Measurements from ENCODE around the gene SLC19A1.
A peak's percentile ranks its signal among the peaks of the same experiment; 100 is the strongest.

SLC19A1 gene

DNA sequence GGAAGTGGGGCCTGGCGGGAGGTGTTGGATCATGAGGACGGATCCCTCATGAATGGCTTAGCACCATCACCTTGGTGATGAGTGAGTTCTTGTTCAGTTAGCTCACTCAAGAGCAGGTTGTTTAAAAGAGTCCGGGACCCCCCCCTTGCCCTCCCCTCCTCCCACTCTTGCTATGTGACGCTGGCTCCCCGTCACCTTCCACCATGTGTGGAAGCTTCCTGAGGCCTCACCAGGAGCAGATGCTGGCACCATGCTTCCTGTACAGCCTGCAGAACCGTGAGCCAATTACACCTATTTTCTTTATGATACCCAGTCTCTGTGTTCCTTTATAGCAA is 3.0 kb upstream of the SLC19A1 start:
- peaks cover 14% of the 10 kb centered on the region for H3K36me3 Mint-ChIP-seq
- no peak overlapping the region for H3K27ac Mint-ChIP-seq
- no peak for ATAC-seq
- no peak overlapping the region for H3K4me3 Mint-ChIP-seq
- H3K4me1 Mint-ChIP-seq: peaks cover 31% of the 10 kb centered on the region
- no peaks in the 10 kb centered on the region for H3K9me3 Mint-ChIP-seq
- DNase-seq (ENCODE audit: low spot score in 2 of 2): no peak

DNA sequence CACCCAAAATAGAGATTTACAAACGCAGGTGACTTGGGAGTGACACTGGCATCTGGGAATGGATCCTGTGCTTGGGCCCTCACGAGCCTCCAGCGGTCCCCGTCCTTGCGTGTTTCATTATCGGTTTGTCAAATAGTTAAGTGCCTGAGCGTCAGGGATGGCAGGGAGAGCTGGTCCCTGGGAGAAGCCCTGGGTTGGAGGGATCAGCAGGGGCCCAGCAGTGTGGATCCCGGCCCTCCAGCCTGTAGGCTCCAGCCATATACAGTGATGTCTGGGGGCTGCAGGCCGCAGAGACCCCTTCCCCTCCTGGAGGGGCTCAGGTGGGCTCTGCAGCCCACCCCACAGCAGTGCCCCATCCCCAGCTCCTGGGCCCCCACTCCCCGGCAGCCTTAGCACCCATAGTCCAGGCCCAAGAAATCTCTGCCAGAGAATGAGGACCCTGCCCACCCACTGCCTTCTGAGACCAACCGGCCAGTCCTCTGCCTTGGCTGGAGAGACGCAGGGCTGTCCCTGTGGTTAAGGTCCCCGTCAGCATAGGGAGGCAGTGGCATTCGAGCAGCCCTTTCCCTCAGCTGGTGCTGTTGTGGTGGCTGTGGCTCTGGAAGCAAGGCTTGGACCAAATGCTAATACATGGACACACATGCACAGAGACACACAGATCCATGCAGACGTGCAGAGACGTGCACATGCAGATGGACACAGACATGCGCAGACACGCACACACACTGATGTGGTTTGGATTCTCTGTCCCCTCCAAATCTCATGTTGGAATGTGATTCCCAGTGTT is 2.4 kb upstream of the SLC19A1 start:
- H3K9me3 Mint-ChIP-seq: no peaks in the 10 kb centered on the region
- H3K36me3 Mint-ChIP-seq: peaks cover 13% of the 10 kb centered on the region
- H3K4me1 Mint-ChIP-seq: peaks cover 32% of the 10 kb centered on the region
- ATAC-seq (no peak), DNase-seq (ENCODE audit: low spot score in 2 of 2) (peak in 1 of 2 donors; percentile 1)
- no peak overlapping the region for H3K27ac Mint-ChIP-seq
- no peak overlapping the region for H3K4me3 Mint-ChIP-seq

DNA sequence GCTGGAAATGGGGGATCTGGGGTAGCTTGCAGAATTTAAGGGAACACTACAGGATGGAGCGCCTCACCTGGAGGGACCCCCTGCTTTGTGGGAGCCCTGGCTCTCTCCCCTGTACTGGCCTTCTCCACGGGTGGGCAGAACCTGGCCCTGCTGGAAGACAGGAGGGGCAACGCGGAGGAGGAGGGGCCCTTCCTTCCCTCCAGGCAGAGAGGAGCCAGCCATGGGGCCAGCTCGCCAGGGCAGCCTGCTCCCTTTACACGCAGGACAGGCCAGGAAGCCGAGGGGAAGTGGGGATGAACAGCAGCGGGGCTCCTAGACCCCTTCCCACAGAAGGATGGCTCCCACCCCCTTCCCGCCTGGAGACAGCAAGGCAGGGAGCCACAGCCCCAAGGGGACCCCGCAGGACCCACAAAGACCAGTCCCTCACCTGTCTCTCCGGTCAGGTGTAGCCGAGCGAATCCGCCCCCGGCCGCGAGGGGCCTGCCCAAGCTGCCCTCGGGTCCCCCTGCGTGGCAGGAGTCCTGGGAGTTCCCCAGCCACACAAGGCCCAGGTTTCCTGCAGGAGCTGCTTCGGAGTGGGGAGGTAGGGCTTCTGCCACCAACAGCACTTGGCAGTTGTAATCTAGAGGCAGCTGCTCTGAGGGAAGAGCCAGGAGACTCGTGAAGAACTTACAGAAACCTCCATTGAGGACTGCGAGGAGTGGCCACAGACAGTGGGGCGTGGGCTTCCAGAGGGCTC is 1.6 kb upstream of the SLC19A1 start:
- DNase-seq (ENCODE audit: low spot score in 2 of 2) (peak; percentile 2 to 50), ATAC-seq (no peak)
- Mint-ChIP-seq H3K4me1 (peaks cover 27% of the 10 kb centered on the region), H3K36me3 (peaks cover 8% of the 10 kb centered on the region), H3K4me3 (peak overlapping the region; percentile 39), H3K27ac (peak overlapping the region; percentile 76), H3K9me3 (no peaks in the 10 kb centered on the region)

DNA sequence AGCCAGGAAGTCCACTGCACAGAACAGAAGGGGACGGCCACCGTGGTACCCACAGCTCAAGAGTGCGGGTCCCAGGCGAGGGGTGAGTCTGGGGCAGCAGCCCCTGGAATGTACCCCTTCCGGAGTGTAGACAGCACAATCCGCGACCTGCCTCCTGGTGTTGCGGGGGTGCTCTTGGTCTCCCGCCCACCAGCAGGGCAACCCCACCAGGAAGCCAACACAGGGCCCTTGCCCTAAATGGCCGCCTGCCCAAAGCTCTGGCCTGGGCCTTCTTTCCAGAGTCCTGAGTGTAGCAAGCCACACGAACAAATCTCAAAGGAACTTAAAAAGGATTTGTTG is 1.1 kb upstream of the SLC19A1 start:
- H3K36me3 Mint-ChIP-seq: peaks cover 8% of the 10 kb centered on the region
- DNase-seq (ENCODE audit: low spot score in 2 of 2): peak; percentile 0 to 49
- no peak for ATAC-seq
- H3K27ac Mint-ChIP-seq: peak overlapping the region; percentile 76
- peak overlapping the region; percentile 39 for H3K4me3 Mint-ChIP-seq
- H3K4me1 Mint-ChIP-seq: peaks cover 26% of the 10 kb centered on the region
- no peaks in the 10 kb centered on the region for H3K9me3 Mint-ChIP-seq

DNA sequence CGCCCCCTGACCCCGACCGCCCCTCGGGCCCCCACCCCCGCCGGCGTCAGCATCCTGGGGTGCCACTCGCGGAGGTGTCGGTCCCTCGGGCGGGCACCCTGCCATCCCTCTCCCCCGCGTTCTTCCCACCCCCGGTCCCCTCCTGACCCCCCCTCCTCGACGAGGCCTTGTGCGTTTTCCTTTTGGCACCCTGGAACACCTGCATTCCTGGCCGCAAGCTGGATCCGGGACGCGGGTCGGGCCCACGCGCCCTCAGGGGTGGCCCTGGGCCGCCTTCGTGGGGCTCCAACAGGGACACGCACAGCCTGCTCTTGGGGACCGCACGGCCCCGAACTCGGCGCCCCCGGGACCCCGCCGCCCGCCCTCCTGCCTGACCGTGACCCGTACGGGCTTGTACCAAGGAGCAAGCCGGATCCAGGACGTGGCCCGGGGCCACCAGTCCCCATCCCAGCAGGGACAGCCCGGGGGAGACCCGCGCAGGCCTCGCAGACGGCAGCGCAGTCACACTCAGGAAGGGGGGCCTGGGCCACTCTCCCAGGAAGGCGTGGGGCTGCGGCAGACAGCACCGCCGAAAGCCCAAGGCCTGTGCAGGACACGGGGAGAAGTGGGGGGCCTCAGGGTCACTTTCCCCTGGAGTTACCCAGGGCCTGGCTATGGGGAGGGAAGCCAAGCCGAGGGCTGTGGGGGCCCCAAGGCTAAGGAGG is 579 bp upstream of the SLC19A1 start:
- Mint-ChIP-seq H3K27ac (no peak overlapping the region), H3K4me1 (peaks cover 26% of the 10 kb centered on the region), H3K9me3 (no peaks in the 10 kb centered on the region), H3K4me3 (peak overlapping the region; percentile 39), H3K36me3 (peaks cover 12% of the 10 kb centered on the region)
- DNase-seq (ENCODE audit: low spot score in 2 of 2): peak; percentile 6 to 53
- ATAC-seq: no peak

DNA sequence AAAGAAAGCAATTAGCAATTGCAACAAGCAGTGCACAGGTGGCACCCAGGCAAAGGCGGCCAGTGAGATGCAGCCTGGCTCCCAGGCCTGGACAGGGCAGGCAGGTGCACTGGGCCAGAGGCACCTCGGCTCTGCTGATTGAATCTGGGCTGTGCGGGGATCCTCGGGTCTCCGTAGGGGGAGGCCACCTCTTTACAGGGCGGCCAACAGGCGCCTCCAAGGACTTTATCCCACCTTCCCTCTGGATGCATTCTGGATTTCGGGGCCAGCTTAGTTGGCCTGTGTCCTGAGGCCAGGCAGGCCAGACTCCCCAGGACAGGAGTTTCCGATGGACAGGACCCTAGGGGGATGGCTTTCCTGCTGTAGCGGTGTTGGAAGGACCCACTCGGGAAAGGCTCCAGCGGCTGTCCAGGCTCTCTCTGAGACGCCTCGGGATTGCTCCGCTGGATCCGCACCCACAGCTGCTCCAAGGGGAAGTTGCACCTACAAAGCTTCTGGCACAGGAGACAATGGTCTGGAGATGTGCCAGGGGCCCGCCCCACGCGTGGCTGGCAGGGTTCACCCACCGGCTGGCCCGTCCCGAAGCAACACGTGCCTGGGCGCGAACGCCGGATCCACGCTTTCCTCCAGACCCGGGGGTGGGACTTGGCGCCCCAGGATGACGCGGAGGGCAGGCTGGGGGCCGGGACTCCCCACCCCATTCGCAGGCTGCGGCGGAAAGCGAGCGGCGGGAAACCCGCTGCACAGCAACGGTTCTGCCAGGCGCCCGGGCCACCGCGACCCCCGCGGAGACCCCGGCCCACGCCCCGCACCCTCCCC is 810 bp downstream of the SLC19A1 start:
- Mint-ChIP-seq H3K9me3 (no peaks in the 10 kb centered on the region), H3K27ac (peak overlapping the region; percentile 14), H3K4me3 (peak overlapping the region; percentile 69), H3K36me3 (peaks cover 16% of the 10 kb centered on the region), H3K4me1 (peaks cover 26% of the 10 kb centered on the region)
- ATAC-seq: peak; percentile 84
- peak; percentile 50 to 80 for DNase-seq (ENCODE audit: low spot score in 2 of 2)

DNA sequence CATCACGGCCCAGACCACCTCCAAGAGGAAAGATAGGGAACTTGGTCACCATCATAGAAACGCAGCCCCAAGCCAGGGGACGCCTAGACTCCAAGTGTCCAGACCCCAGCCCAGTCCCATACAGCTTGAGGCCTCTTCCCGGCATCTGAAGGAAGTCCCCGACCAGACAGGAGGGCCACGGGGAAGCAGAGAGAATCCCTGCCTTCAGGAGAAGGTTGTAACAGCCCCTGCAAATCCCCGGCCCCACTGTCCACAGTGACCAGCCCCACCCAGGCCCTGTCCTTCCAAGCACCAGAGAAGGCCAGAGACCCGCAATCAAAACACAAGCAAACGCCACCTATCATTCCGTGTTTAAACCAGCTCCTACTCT is 1.7 kb downstream of the SLC19A1 start:
- no peak for DNase-seq (ENCODE audit: low spot score in 2 of 2)
- Mint-ChIP-seq H3K4me1 (peaks cover 26% of the 10 kb centered on the region), H3K9me3 (no peaks in the 10 kb centered on the region), H3K4me3 (peak overlapping the region; percentile 69), H3K27ac (no peak overlapping the region), H3K36me3 (peaks cover 23% of the 10 kb centered on the region)
- no peak for ATAC-seq

DNA sequence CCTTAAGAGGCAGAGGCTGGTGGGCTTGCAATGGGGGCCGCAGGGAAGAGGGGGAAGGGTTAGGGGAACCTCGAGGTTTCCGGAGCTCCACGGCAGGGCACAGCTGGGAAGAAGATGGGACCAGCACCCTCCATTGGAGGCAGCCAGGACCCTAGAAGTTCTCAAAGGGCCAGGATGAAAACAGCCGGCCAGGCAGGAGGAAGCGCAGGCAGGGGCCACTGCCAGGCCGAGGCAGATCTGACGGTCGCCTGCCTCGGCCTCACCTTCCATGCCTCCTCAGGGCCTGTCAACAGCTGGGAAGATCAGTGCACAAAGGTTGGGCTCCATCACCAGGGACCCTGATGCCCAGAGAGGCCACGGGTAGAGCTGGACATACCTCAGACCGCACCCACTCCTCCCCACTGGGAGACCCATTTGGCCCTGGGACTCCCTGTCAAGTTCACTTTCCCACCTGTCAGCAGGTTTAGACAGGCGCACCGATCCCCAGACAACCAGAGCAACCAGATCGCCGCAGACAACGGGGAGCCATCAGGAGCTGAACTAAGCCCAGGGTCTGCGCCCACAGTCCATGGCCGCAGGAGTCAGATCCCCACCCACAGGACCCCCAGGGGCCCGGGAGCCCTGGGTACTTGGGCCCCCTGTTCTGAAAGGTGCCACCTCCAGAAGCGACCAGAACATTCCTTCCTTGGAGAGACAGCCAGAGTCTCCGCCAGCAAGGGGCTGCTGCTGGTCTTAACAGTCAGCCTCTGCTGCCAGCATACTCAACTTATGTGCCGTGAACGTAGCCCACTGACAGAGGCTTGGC is 2.2 kb downstream of the SLC19A1 start:
- Mint-ChIP-seq H3K4me3 (peak overlapping the region; percentile 69), H3K27ac (peak overlapping the region; percentile 20), H3K9me3 (no peaks in the 10 kb centered on the region), H3K36me3 (peaks cover 29% of the 10 kb centered on the region), H3K4me1 (peaks cover 26% of the 10 kb centered on the region)
- DNase-seq (ENCODE audit: low spot score in 2 of 2) (no peak), ATAC-seq (no peak)

DNA sequence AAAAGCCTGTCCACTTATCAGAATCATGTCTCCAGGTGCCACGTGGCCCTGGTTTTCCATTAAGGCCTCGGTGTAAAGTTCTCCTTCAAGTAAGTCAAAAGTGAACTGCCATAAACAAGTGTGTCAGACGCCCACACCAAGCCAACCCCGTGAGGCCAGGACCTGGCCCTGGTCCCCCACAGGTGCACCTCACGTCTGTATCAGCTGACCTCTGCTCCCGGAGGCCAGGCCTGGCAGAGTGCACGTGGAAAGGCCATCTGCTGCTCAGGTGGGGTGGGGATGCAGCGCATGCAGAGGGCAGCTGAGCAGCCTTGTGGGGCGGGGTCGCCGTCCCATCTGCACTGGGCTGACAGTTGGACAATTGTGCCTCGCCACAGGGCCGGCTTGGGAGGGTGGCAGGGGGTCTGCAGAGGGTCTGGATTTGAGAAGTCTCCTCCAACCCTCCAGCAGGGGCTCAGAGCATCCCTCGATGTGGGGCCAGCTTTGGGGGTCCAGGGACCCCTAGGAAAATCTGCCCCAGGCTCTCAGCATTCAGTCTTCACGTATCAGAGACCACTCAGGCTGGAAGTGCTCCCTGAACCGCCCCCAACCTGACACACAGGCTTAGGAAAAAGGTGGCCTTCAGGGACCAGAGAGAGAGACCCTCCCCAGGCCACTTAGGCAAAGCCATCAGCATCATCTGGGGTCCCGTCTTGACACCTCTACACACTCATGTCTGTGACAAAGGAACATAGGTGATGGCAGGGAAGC is 3.0 kb downstream of the SLC19A1 start:
- H3K4me3 Mint-ChIP-seq: no peak overlapping the region
- H3K4me1 Mint-ChIP-seq: peaks cover 26% of the 10 kb centered on the region
- peak overlapping the region; percentile 20 for H3K27ac Mint-ChIP-seq
- DNase-seq (ENCODE audit: low spot score in 2 of 2): no peak
- no peaks in the 10 kb centered on the region for H3K9me3 Mint-ChIP-seq
- peaks cover 33% of the 10 kb centered on the region for H3K36me3 Mint-ChIP-seq
- ATAC-seq: no peak

DNA sequence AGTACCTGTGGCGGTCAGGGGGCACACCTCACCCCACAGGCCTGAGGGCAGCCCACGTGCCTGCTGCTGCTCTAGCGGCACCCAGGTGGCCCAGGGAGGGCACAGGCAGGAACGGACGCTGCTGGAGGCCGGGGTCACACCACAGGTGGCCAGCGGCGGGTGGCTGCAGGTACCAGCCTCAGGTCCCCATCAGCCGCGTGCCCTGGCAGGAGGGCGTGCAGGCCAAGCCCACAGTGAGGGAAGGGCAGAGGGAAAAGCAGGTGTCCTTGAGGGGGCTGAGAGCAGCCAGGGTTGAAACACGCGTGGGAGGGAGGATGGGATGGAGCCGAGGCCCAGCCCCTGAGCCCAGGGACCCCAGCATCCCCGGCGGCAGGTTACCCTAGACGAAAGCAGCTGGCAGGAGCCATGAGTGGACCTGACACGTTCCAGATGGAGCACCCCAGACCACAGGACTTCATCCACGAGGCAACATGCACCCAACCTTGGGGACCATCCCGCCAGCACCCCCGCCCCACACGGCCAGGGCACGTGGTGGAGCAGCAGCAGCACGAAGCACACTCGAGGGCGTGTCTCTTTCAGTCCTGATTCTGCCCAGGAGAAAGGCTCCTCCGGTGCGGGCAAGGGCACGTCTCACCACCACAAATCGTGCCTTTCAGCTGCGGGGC is 3.7 kb downstream of the SLC19A1 start:
- Mint-ChIP-seq H3K9me3 (no peaks in the 10 kb centered on the region), H3K27ac (no peak overlapping the region), H3K36me3 (peaks cover 33% of the 10 kb centered on the region), H3K4me1 (peaks cover 24% of the 10 kb centered on the region), H3K4me3 (no peak overlapping the region)
- no peak for ATAC-seq
- DNase-seq (ENCODE audit: low spot score in 2 of 2): no peak

DNA sequence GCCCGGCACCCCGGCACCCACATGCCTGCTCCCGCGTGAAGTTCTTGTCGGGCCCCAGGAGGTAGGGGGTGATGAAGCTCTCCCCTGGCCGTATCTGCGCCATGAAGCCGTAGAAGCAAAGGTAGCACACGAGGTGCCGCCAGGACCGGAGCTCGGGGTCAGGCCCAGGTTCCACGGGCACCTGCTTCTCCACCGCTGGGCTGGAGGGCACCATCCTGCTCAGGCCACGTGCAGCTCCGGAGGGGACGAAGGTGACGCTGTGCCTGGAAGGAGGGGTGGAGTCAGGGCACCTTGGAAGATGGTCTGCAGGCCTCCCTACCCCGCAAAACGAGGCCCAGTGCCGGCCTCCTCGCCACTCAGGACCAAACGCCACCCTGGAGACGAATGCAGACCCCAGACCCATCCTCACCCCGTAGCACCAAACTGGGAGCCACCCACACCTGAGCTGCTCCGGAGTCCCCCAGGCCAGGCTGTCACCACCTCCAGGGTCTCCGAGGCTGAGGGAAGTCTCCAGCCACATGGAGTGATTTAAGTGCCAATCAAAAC is 4.4 kb downstream of the SLC19A1 start:
- peaks cover 33% of the 10 kb centered on the region for H3K36me3 Mint-ChIP-seq
- H3K4me3 Mint-ChIP-seq: no peak overlapping the region
- DNase-seq (ENCODE audit: low spot score in 2 of 2) (no peak), ATAC-seq (no peak)
- no peak overlapping the region for H3K27ac Mint-ChIP-seq
- peaks cover 24% of the 10 kb centered on the region for H3K4me1 Mint-ChIP-seq
- no peaks in the 10 kb centered on the region for H3K9me3 Mint-ChIP-seq

DNA sequence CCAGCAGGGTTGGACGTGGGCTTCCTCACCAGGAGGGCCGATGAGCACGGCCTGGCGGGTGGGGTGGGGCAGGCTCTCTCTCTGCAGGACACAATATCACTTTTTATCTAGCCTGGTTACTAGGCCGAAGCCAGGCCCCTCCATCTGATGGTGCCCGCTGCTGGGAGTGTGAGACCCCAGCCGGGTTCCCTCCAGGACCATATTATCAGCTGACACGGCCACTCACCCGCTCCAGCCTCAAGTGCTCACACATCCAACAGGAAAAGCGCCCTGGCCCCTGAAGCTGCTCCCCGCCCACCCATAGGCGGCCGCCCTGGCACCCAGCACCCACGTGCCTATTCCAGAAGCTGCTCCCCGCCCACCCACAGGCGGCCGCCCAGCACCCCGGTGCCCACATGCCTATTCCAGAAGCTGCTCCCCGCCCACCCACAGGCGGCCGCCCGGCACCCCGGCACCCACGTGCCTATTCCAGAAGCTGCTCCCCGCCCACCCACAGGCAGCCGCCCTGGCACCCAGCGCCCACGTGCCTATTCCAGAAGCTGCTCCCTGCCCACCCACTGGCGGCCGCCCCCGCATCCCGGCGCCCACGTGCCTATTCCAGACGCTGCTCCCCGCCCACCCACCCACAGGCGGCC is 5.0 kb downstream of the SLC19A1 start:
- no peak for DNase-seq (ENCODE audit: low spot score in 2 of 2)
- Mint-ChIP-seq H3K4me1 (peaks cover 29% of the 10 kb centered on the region), H3K9me3 (no peaks in the 10 kb centered on the region), H3K36me3 (peaks cover 33% of the 10 kb centered on the region), H3K27ac (no peak overlapping the region), H3K4me3 (no peak overlapping the region)
- no peak for ATAC-seq
